ENCODE measurements around the gene GPC6.

Gene GPC6

GRCh38 chr13:93751117-93751516 is 524.5 kb downstream of the GPC6 start:
- no peak overlapping the region for H3K4me3 ChIP-seq (ENCODE audit: low read depth, low read length)
- TF ChIP-seq CTCF (IDR thresholded peaks at IDR 0.05; ENCODE audit: low read depth, low read length) = no peak

- H3K4me3 ChIP-seq (ENCODE audit: low read depth, low read length) = no peak overlapping the region
- no peak for TF ChIP-seq CTCF (IDR thresholded peaks at IDR 0.05; ENCODE audit: low read depth, low read length)
These were observed 525.9 kb downstream of the GPC6 start for GRCh38 chr13:93752541-93752940.

DNA sequence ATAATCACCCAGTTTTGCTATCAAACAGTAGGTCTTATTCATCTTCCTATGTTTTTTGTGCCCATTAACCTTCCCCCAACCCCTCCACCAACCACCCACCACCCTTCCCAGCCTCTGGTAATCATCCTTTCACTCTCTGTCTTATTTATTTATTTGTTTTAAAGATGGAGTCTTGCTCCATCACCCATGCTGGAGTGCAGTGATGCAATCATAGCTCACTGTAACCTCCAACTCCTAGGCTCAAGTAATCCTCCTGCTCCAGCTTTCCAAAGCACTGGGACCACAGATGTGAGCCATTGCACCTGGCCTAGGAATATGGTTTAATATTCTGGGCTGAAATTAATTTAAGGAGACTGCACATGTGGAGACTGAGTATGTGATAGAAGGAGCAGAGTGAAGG is 527.0 kb downstream of the GPC6 start:
- TF ChIP-seq CTCF (IDR thresholded peaks at IDR 0.05; ENCODE audit: low read depth, low read length) = no peak
- H3K4me3 ChIP-seq (ENCODE audit: low read depth, low read length) = no peak overlapping the region

DNA sequence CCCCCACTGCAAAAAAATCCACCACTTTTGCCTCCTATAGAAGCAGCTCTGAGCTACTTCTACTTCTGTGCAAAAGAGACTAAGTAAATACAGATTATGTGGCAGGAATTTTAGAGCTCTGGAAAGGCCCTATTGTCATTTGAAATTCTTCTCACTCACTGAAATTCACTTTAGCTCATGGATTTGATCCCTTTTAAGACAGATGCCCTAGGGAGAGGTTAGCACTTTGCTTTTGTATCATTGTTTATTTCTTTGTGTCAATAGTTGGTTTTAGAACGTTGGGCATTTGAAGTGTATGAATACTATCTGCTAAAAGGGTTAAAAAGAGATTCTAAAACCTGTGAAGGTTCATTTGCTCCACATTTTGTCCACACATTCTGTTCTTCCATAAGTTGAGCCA is 528.7 kb downstream of the GPC6 start:
- no peak for TF ChIP-seq CTCF (IDR thresholded peaks at IDR 0.05; ENCODE audit: low read depth, low read length)
- H3K4me3 ChIP-seq (ENCODE audit: low read depth, low read length) = no peak overlapping the region

- no peak for TF ChIP-seq CTCF (IDR thresholded peaks at IDR 0.05; ENCODE audit: low read depth, low read length)
- H3K4me3 ChIP-seq (ENCODE audit: low read depth, low read length) = no peak overlapping the region
These were observed 532.0 kb downstream of the GPC6 start for GRCh38 chr13:93758575-93758974.

DNA sequence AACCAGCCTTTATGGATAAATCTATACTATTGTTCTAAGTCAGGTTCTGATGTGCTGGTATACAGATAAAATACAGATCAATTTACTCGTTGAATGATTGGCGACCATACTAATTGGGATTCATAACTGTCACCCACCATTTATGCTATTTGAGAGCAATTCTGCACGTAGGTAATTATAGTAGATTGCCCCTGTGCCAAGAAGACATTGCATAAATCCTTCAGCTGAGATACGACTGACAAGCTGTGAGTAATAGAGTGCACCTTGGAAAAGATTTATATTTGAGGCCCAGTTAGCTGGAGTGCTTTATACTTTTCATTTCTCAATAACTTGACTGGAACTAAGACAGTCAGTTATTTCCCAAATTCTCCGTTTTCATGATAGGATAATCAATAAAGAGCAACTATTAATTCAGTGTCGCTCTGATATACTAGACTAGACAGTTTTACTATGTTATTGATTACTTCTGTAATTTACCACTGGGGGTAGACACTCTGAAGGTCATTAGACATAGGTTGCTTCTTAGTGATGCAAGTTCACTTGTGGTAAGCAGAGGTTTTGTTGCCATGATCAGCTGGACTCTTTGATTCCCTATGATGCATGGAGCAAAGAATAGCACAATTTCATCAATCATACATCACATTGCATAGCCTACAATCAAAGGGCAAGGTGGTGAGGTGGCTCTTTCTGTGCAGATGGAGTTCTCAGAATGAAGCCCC is 536.3 kb downstream of the GPC6 start:
- no peak for TF ChIP-seq CTCF (IDR thresholded peaks at IDR 0.05; ENCODE audit: low read depth, low read length)
- no peak overlapping the region for H3K4me3 ChIP-seq (ENCODE audit: low read depth, low read length)

DNA sequence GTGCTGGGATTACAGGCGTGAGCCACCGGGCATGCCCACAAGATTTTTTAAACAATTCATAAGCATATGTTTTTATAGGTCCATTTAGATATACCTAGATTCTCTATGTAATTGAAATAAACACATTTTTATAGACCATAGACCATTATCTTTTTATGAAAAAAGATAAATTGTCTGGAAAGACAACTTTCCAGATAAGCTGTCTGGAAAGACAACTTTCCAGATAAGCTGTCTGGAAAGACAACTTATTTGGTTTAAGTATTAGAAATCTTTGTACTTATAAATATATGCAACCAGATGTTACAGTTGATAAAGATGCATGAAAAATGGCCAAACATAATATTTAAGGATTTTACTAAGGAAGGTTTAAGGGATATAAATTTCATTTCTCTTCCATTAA is 538.5 kb downstream of the GPC6 start:
- TF ChIP-seq CTCF (IDR thresholded peaks at IDR 0.05; ENCODE audit: low read depth, low read length) = no peak

More for the DNA sequence above, 538.5 kb downstream of the GPC6 start:
- H3K4me3 ChIP-seq (ENCODE audit: low read depth, low read length) = no peak overlapping the region

All from WI38 (cell line).